K562 (cell line): ENCODE data around the gene UPF2. TPM values are rescaled to one million over a fixed set of nuclear protein-coding genes. Genes with fewer than 3 reads are reported as not detected.
A peak's percentile ranks its signal among the peaks of the same experiment; 100 is the strongest.

Experiments
- ATAC-seq: fragments of 200-7000 bp; cut with Tn5 transposase; 3 replicates; pipeline ENCODE4 v1.9.1; 2020; ENCODE audit warnings: moderate library complexity
- BruUV-seq: library from RNA; stranded (reverse); fragments of 400-500 nt; replicated peaks from 2 replicates; lab custom pipeline; 2021; lab: Mats Ljungman, UMichigan
- CTCF ChIA-PET: fragments of 300-600 bp; formaldehyde crosslinking; extraction: SDS; loops from one replicate; lab custom pipeline; 2021; ENCODE audit warnings: low intra/inter-chr PET ratio; lab: Yijun Ruan, JAX
- POLR2A ChIA-PET: fragments of 300-600, 350-650 bp; sonication (Branson Sonifier 250); formaldehyde crosslinking; extraction: SDS; loops from one replicate; lab custom pipeline; 2021; ENCODE audit warnings: antibody characterized with exemption, inconsistent platforms; lab: Yijun Ruan, JAX
- DNase-seq, 4 experiments: peaks; one replicate each; pipeline versions ENCODE4 v3.0.0 to v3.0.0-alpha.2; 2011 to 2018; ENCODE audit warnings: low spot score in 3 of 4, mixed read lengths in 3 of 4; ENCODE audit errors: extremely low read depth in 1 of 4
- FAIRE-seq: peaks from 2 replicates; lab custom pipeline; 2011; peaks lifted over from hg19 to GRCh38; lab: Jason Lieb, UNC
- H2AFZ ChIP-seq: 2 replicates; pipeline ENCODE4 v1.6.0; 2011; ENCODE audit warnings: low read depth, low read length, control low read depth, inconsistent platforms
- H3K27ac ChIP-seq: fragments of 200-600 bp; 3 replicates; pipeline ENCODE4 v1.8.0; 2011; ENCODE audit warnings: low read depth, mild to moderate bottlenecking, control low read depth, inconsistent platforms, low read length, moderate library complexity, mixed read lengths; ENCODE audit errors: extremely low read depth
- H3K27me3 ChIP-seq, 2 experiments: fragments of 300-600 bp in 1 of 2; 2 replicates in 1 of 2; 3 replicates in 1 of 2; pipeline versions ENCODE4 v1.6.0 to v1.8.0; 2011; ENCODE audit warnings: inconsistent platforms in 2 of 2, low read length in 2 of 2, mild to moderate bottlenecking in 1 of 2, mixed read lengths in 1 of 2, moderate library complexity in 1 of 2; ENCODE audit not compliant: control insufficient read depth in 2 of 2, insufficient read depth in 2 of 2
- H3K36me3 ChIP-seq: fragments of 300-600 bp; 3 replicates; pipeline ENCODE4 v1.8.0; 2011; ENCODE audit warnings: mild to moderate bottlenecking, low read length, inconsistent platforms; ENCODE audit not compliant: control insufficient read depth, insufficient read depth
- H3K4me1 ChIP-seq, 2 experiments: fragments of 200-600 bp in 1 of 2; replicated peaks in 1 of 2; 2 replicates in 1 of 2; 3 replicates in 1 of 2; pipeline versions ENCODE4 v1.5.1 to v1.8.0; 2011; ENCODE audit warnings: inconsistent platforms in 2 of 2, low read length in 2 of 2, mild to moderate bottlenecking in 1 of 2, mixed read lengths in 1 of 2, moderate library complexity in 1 of 2; ENCODE audit not compliant: control insufficient read depth in 2 of 2, insufficient read depth in 2 of 2
- H3K4me2 ChIP-seq: 2 replicates; pipeline ENCODE4 v1.6.1; 2011; ENCODE audit warnings: low read length, control low read depth, inconsistent platforms, mixed read lengths; ENCODE audit not compliant: insufficient read depth
- H3K4me3 ChIP-seq: fragments of 200-600 bp; sonication (generic), shearing (Covaris generic); 2 replicates; pipeline ENCODE4 v1.5.1; 2016; ENCODE audit warnings: control low read depth, inconsistent platforms
- H3K79me2 ChIP-seq: fragments of 200-600 bp; 3 replicates; pipeline ENCODE4 v1.8.0; 2011; ENCODE audit warnings: low read length, inconsistent platforms; ENCODE audit not compliant: control insufficient read depth, insufficient read depth
- H3K9ac ChIP-seq, 2 experiments: 2 replicates each; pipeline versions ENCODE4 v1.6.0 to v1.6.1; 2011; ENCODE audit warnings: low read depth in 2 of 2, low read length in 2 of 2, control low read depth in 1 of 2, inconsistent platforms in 1 of 2, mild to moderate bottlenecking in 1 of 2, mixed read lengths in 1 of 2; ENCODE audit not compliant: insufficient read depth in 1 of 2
- H3K9me1 ChIP-seq: one replicate; pipeline ENCODE4 v1.6.0; 2011; ENCODE audit warnings: inconsistent platforms, mild to moderate bottlenecking, low read length, moderate library complexity; ENCODE audit not compliant: control insufficient read depth, insufficient read depth
- H3K9me3 ChIP-seq: replicated peaks from 2 replicates; pipeline ENCODE4 v1.5.1; 2011; ENCODE audit warnings: low read depth, low read length, inconsistent platforms; ENCODE audit not compliant: control insufficient read depth, insufficient read depth
- H4K20me1 ChIP-seq: replicated peaks from 2 replicates; pipeline ENCODE4 v1.6.1; 2011; ENCODE audit warnings: low read length, inconsistent platforms, mixed read lengths; ENCODE audit not compliant: control insufficient read depth, insufficient read depth
- CHD2 ChIP-seq: IDR thresholded peaks from 2 replicates; pipeline ENCODE4 v1.6.1; 2011; ENCODE audit warnings: low read depth, low read length
- NFE2 ChIP-seq: IDR thresholded peaks from 2 replicates; pipeline ENCODE4 v1.6.1; 2014; ENCODE audit warnings: antibody characterized with exemption, low read depth
- RCOR1 ChIP-seq, 2 experiments: IDR thresholded peaks; 2 replicates each; pipeline ENCODE4 v1.6.1; 2012; ENCODE audit warnings: low read depth in 2 of 2, low read length in 2 of 2, borderline replicate concordance in 1 of 2, improper control_type of control experiment in 1 of 2
- RFX1 ChIP-seq: fragments of 450-650 bp; IDR thresholded peaks from 2 replicates; pipeline ENCODE4 v1.6.1; 2016; ENCODE audit warnings: mild to moderate bottlenecking, moderate library complexity
- SRSF9 ChIP-seq: fragments of 200-400 bp; formaldehyde crosslinking; IDR thresholded peaks from 2 replicates; pipeline ENCODE4 v1.6.1; 2017; ENCODE audit warnings: low read depth, low read length, borderline replicate concordance
- TCF15 ChIP-seq: fragments of 250-450 bp; sonication (Bioruptor Pico); IDR thresholded peaks from 2 replicates; pipeline ENCODE4 v1.8.0; 2022; ENCODE audit warnings: moderate library complexity, mild to moderate bottlenecking, inconsistent platforms
- WHSC1 ChIP-seq: IDR thresholded peaks from one replicate; pipeline ENCODE4 v1.6.1; 2012; ENCODE audit warnings: low read length, control low read depth, inconsistent platforms
- ZBTB34 ChIP-seq: fragments of 250-450 bp; sonication (Bioruptor Pico); IDR thresholded peaks from 2 replicates; pipeline ENCODE4 v1.8.0; 2021; ENCODE audit warnings: mild to moderate bottlenecking, moderate library complexity
- ZNF121 ChIP-seq: sonication (generic); formaldehyde crosslinking; conservative IDR thresholded peaks from 2 replicates; pipeline ENCODE4 v1.8.0; 2022; ENCODE audit warnings: missing genetic modification reagents
- WGBS: fragments of 100-300 bp; shearing (Covaris generic); methylation state at CpG from one replicate; pipeline ENCODE4 v1.1.6; 2016; ENCODE audit warnings: low coverage, mixed read lengths; ENCODE audit not compliant: insufficient coverage; ENCODE audit errors: missing lambda C conversion rate; 5-methylcytosine and 5-hydroxymethylcytosine counted together
- in situ Hi-C: fragments of 300-500 bp; cut with MboI; formaldehyde crosslinking; loops from 4 replicates; pipeline ENCODE4 v1.15.0; 2018; ENCODE audit warnings: inconsistent platforms, mixed read lengths
- intact Hi-C: fragments of 100-400 bp; cut with micrococcal nuclease; formaldehyde crosslinking; loops from 2 replicates; pipeline ENCODE4 v1.14.2; 2022
- polyA plus RNA-seq, 8 experiments: library from polyadenylated mRNA; depleted of rRNA in 4 of 8; stranded (reverse) in 5 of 8; unstranded in 3 of 8; fragments of >200 nt; fragmentation: Nextera tagmentation in 2 of 8; fragmentation: Illumina TruSeq in 1 of 8; extraction: Ambion mirVana in 2 of 8; extraction: Trizol in 1 of 8; gene quantifications; 2 replicates each; pipeline versions ENCODE4 v1.2.1 to v1.2.3, GENCODE V29; 2011 to 2014; ENCODE audit warnings: inconsistent platforms in 1 of 8, missing spikeins in 1 of 8
- total RNA-seq, 7 experiments: library from RNA; depleted of rRNA in 6 of 7; stranded (reverse); fragments of >200 nt in 6 of 7; fragmentation: Illumina TruSeq in 2 of 7; extraction: Trizol in 2 of 7; gene quantifications; 2 replicates each; pipeline versions ENCODE4 v1.2.1 to v1.2.3, GENCODE V29; 2011 to 2021; ENCODE audit warnings: low replicate concordance in 1 of 7
- TF ChIP-seq, protein P1 (sequence below): sonication (generic); formaldehyde crosslinking; IDR thresholded peaks from 2 replicates; pipeline ENCODE4 v1.8.1; 2022; ENCODE audit warnings: missing genetic modification reagents

Gene UPF2
- total and polyA plus RNA-seq, 9 of the 15 experiments (the other 6 are each of a cell fraction or from before 2014, with no cell fraction given), result 13.9 to 37.7 (median 23.7) TPM

- no peak for ATAC-seq
- Histone ChIP-seq H3K79me2 (no peaks in the 10 kb centered on the region), H3K4me2 (no peak overlapping the region), H3K9me3 (no peaks in the 10 kb centered on the region), H3K4me3 (no peak overlapping the region), H3K36me3 (peaks cover 50% of the 10 kb centered on the region), H3K9ac (no peak overlapping the region), H4K20me1 (no peaks in the 10 kb centered on the region), H3K4me1 (no peaks in the 10 kb centered on the region), H3K27me3 (no peaks in the 10 kb centered on the region), H3K27ac (no peak overlapping the region), H3K9me1 (no peaks in the 10 kb centered on the region), H2AFZ (no peak overlapping the region)
- 86% methylated on average over 8 of the region's 8 CpGs for WGBS
- no peak for FAIRE-seq
- POLR2A ChIA-PET, result interaction anchor here (1.0 kb wide), 1 partner anchor 13 kb away, joined by 3 read pairs; no protein-coding TSS in a partner anchor
- CTCF ChIA-PET, result no interaction called here
- no TSS peak for BruUV-seq
- in situ Hi-C loops, result no loop called here
- TF ChIP-seq ZNF121 (CRISPR knock-in tag), result peak; percentile 54
- TF ChIP-seq SRSF9, result no peak
- DNase-seq, result no peak
- intact Hi-C loops, result no loop called here
Observed at GRCh38 chr10:11946652-11947051, 96.0 kb downstream of the UPF2 start.

DNA sequence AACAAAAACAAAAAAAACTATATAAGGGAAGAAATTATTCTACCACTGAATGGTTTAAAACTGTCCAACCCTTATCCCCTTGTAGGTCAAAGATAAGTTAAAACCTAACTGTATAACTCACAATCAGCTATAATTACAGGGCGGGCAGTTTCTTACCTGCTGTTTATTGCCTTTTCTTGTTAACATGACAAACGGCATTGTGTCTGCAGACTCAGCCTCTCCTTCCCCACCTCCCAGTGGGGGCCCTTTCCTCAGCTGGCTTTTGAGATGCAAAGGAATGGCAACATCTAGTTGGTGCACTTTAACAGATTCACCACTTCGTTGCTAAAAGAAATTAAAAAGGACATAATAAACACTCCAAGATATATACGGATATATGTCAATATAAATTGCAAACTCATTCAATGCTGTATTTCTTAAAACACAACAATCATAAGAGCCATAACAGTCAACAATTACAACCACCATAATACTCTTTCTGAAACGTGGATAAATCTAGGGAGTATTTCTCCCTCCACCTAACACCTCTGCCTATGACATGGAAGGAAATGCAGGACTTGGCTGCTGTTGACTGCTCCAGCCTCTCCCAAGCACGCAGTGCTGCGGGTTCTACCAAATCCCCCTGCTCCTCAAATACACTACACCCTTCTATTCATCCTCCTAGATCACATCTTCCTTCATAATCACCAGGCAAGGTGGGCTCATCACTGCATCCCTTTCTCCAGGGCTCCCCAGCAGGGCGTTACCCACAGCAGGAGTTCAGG lies 106.0 kb downstream of the UPF2 start:
- Histone ChIP-seq H3K9ac (no peak overlapping the region), H3K4me2 (no peak overlapping the region), H3K9me3 (no peaks in the 10 kb centered on the region), H2AFZ (no peak overlapping the region), H3K27ac (no peak overlapping the region), H3K9me1 (no peaks in the 10 kb centered on the region), H4K20me1 (no peaks in the 10 kb centered on the region), H3K27me3 (no peaks in the 10 kb centered on the region), H3K36me3 (peaks cover 53% of the 10 kb centered on the region), H3K4me3 (no peak overlapping the region), H3K79me2 (no peaks in the 10 kb centered on the region), H3K4me1 (no peaks in the 10 kb centered on the region)
- no peak for ATAC-seq
- intact Hi-C loops (no loop called here), in situ Hi-C loops (no loop called here)
- BruUV-seq, result no TSS peak
- WGBS, result 75% methylated on average over 8 of the region's 8 CpGs
- ChIA-PET POLR2A (interaction anchor here (0.7 kb wide), 1 partner anchor 630 kb away, joined by 3 read pairs; no protein-coding TSS in a partner anchor), CTCF (interaction anchor here (0.6 kb wide), 1 partner anchor 12 kb away, joined by 3 read pairs; no protein-coding TSS in a partner anchor)
- no peak for DNase-seq
- no peak for FAIRE-seq
- TF ChIP-seq NFE2 (no peak), ZBTB34 (no peak), RCOR1 (IDR thresholded peaks at IDR 0.05; ENCODE audit: borderline replicate concordance in 1 of 2, low read depth in 2 of 2, low read length in 2 of 2) (no peak), TCF15 (CRISPR knock-in tag) (no peak), WHSC1 (no peak), CHD2 (no peak), RFX1 (no peak)
- TF ChIP-seq, protein P1, sequence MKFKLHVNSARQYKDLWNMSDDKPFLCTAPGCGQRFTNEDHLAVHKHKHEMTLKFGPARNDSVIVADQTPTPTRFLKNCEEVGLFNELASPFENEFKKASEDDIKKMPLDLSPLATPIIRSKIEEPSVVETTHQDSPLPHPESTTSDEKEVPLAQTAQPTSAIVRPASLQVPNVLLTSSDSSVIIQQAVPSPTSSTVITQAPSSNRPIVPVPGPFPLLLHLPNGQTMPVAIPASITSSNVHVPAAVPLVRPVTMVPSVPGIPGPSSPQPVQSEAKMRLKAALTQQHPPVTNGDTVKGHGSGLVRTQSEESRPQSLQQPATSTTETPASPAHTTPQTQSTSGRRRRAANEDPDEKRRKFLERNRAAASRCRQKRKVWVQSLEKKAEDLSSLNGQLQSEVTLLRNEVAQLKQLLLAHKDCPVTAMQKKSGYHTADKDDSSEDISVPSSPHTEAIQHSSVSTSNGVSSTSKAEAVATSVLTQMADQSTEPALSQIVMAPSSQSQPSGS (CRISPR knock-in tag), result no peak
